Mesendoderm (in vitro differentiated cells): Measurements from ENCODE around the gene MYO1G.

Experiments
- DNase-seq: peaks from one replicate; pipeline ENCODE4 v3.0.0; 2013
- H2AK5ac ChIP-seq: 2 replicates; pipeline ENCODE4 v1.6.1; 2013; ENCODE audit warnings: low read length, inconsistent platforms
- H2BK120ac ChIP-seq: 2 replicates; pipeline ENCODE4 v1.6.1; 2013; ENCODE audit warnings: low read depth, mild to moderate bottlenecking, low read length, moderate library complexity, mixed read lengths
- H2BK15ac ChIP-seq: replicated peaks from 2 replicates; pipeline ENCODE4 v1.6.1; 2013; ENCODE audit warnings: low read depth, mild to moderate bottlenecking, moderate library complexity
- H2BK5ac ChIP-seq: 2 replicates; pipeline ENCODE4 v1.6.1; 2013; ENCODE audit warnings: low read length, inconsistent platforms
- H3K18ac ChIP-seq: 2 replicates; pipeline ENCODE4 v1.6.1; 2013; ENCODE audit warnings: mild to moderate bottlenecking, low read length, mixed read lengths
- H3K23ac ChIP-seq: one replicate; pipeline ENCODE4 v1.6.1; 2013; ENCODE audit warnings: low read length
- H3K27ac ChIP-seq: 2 replicates; pipeline ENCODE4 v1.5.1; 2013; ENCODE audit warnings: low read depth, mild to moderate bottlenecking, inconsistent platforms, low read length, moderate library complexity
- H3K27me3 ChIP-seq: 2 replicates; pipeline ENCODE4 v1.6.1; 2013; ENCODE audit warnings: low read length, control low read depth, mild to moderate bottlenecking, inconsistent platforms; ENCODE audit not compliant: insufficient read depth, poor library complexity
- H3K36me3 ChIP-seq: 2 replicates; pipeline ENCODE4 v1.6.1; 2013; ENCODE audit warnings: low read length, inconsistent platforms; ENCODE audit not compliant: control insufficient read depth, insufficient read depth
- H3K4ac ChIP-seq: one replicate; pipeline ENCODE4 v1.6.1; 2013; ENCODE audit warnings: low read depth, mild to moderate bottlenecking, low read length, moderate library complexity
- H3K4me1 ChIP-seq: 2 replicates; pipeline ENCODE4 v1.6.1; 2013; ENCODE audit warnings: low read depth, low read length, inconsistent platforms; ENCODE audit not compliant: control insufficient read depth
- H3K4me2 ChIP-seq: 2 replicates; pipeline ENCODE4 v1.6.1; 2013; ENCODE audit warnings: low read length
- H3K4me3 ChIP-seq: 2 replicates; pipeline ENCODE4 v1.5.1; 2013; ENCODE audit warnings: mild to moderate bottlenecking, low read length
- H3K56ac ChIP-seq: one replicate; pipeline ENCODE4 v1.6.1; 2013; ENCODE audit warnings: low read length
- H3K79me1 ChIP-seq: 2 replicates; pipeline ENCODE4 v1.6.1; 2013; ENCODE audit warnings: low read length, inconsistent platforms
- H3K79me2 ChIP-seq: 2 replicates; pipeline ENCODE4 v1.6.1; 2013; ENCODE audit warnings: mild to moderate bottlenecking, low read length; ENCODE audit not compliant: control insufficient read depth, insufficient read depth
- H3K9ac ChIP-seq: 2 replicates; pipeline ENCODE4 v1.6.1; 2013; ENCODE audit warnings: low read length, inconsistent platforms
- H4K5ac ChIP-seq: one replicate; pipeline ENCODE4 v1.6.1; 2013; ENCODE audit warnings: low read length
- H4K8ac ChIP-seq: one replicate; pipeline ENCODE4 v1.6.1; 2013; ENCODE audit warnings: low read depth, mild to moderate bottlenecking, control low read depth, low read length, moderate library complexity
- WGBS: extraction: QIAGEN DNeasy Blood & Tissue Kit; methylation state at CpG from one replicate; pipeline ENCODE4 v1.1.7; 2013; ENCODE audit warnings: low lambda C conversion rate, missing lambda C conversion rate; ENCODE audit not compliant: insufficient coverage; ENCODE audit errors: extremely low coverage; 5-methylcytosine and 5-hydroxymethylcytosine counted together

MYO1G gene

GRCh38 chr7:45013465-45013967 is 34.7 kb upstream of the MYO1G start:
- Histone ChIP-seq H3K79me1 (peaks cover 11% of the 10 kb centered on the region), H2BK15ac (no peak overlapping the region), H2AK5ac (no peak overlapping the region), H3K4me1 (no peaks in the 10 kb centered on the region), H3K4me3 (no peak overlapping the region), H3K4me2 (no peak overlapping the region), H3K27me3 (no peaks in the 10 kb centered on the region), H3K9ac (no peak overlapping the region), H3K36me3 (no peaks in the 10 kb centered on the region), H3K18ac (no peak overlapping the region), H4K5ac (no peak overlapping the region), H3K56ac (no peak overlapping the region), H2BK120ac (no peak overlapping the region), H2BK5ac (no peak overlapping the region), H4K8ac (no peak overlapping the region), H3K27ac (no peak overlapping the region), H3K79me2 (peaks cover 2% of the 10 kb centered on the region), H3K4ac (no peak overlapping the region), H3K23ac (no peak overlapping the region)
- no CpG with 5 or more reads among the region's 2 CpGs for WGBS
- DNase-seq: no peak

GRCh38 chr7:45007571-45008328 is 28.9 kb upstream of the MYO1G start:
- Histone ChIP-seq H3K79me2 (peaks cover 14% of the 10 kb centered on the region), H3K79me1 (peaks cover 16% of the 10 kb centered on the region), H3K27ac (no peak overlapping the region), H3K4me1 (no peaks in the 10 kb centered on the region), H4K5ac (no peak overlapping the region), H3K56ac (no peak overlapping the region), H3K27me3 (no peaks in the 10 kb centered on the region), H2AK5ac (no peak overlapping the region), H2BK15ac (no peak overlapping the region), H3K4me3 (no peak overlapping the region), H3K23ac (no peak overlapping the region), H3K4me2 (no peak overlapping the region), H2BK5ac (no peak overlapping the region), H2BK120ac (no peak overlapping the region), H4K8ac (no peak overlapping the region), H3K36me3 (no peaks in the 10 kb centered on the region), H3K18ac (no peak overlapping the region), H3K9ac (no peak overlapping the region), H3K4ac (no peak overlapping the region)
- no CpG with 5 or more reads among the region's 7 CpGs for WGBS
- DNase-seq: no peak

GRCh38 chr7:45007106-45007505 is 28.3 kb upstream of the MYO1G start:
- Histone ChIP-seq H3K4me2 (no peak overlapping the region), H3K4ac (no peak overlapping the region), H3K23ac (no peak overlapping the region), H2BK120ac (no peak overlapping the region), H3K4me3 (no peak overlapping the region), H3K79me2 (peaks cover 19% of the 10 kb centered on the region), H3K79me1 (peaks cover 19% of the 10 kb centered on the region), H3K56ac (no peak overlapping the region), H2AK5ac (no peak overlapping the region), H3K9ac (no peak overlapping the region), H2BK15ac (no peak overlapping the region), H4K8ac (no peak overlapping the region), H3K4me1 (no peaks in the 10 kb centered on the region), H3K27ac (no peak overlapping the region), H3K18ac (no peak overlapping the region), H4K5ac (no peak overlapping the region), H3K27me3 (no peaks in the 10 kb centered on the region), H3K36me3 (no peaks in the 10 kb centered on the region), H2BK5ac (no peak overlapping the region)
- no peak for DNase-seq
- WGBS: no CpG with 5 or more reads among the region's 7 CpGs

GRCh38 chr7:45003789-45004188 is 25.0 kb upstream of the MYO1G start:
- Histone ChIP-seq H2AK5ac (no peak overlapping the region), H2BK15ac (no peak overlapping the region), H3K9ac (no peak overlapping the region), H3K36me3 (no peaks in the 10 kb centered on the region), H3K27ac (no peak overlapping the region), H2BK120ac (no peak overlapping the region), H3K23ac (no peak overlapping the region), H3K4me1 (peaks cover 3% of the 10 kb centered on the region), H3K79me2 (peaks cover 33% of the 10 kb centered on the region), H3K27me3 (no peaks in the 10 kb centered on the region), H4K8ac (no peak overlapping the region), H3K4ac (no peak overlapping the region), H4K5ac (no peak overlapping the region), H3K4me2 (no peak overlapping the region), H3K18ac (no peak overlapping the region), H3K56ac (no peak overlapping the region), H3K79me1 (peaks cover 23% of the 10 kb centered on the region), H2BK5ac (no peak overlapping the region), H3K4me3 (no peak overlapping the region)
- WGBS: no CpG with 5 or more reads among the region's 4 CpGs
- no peak for DNase-seq

DNA sequence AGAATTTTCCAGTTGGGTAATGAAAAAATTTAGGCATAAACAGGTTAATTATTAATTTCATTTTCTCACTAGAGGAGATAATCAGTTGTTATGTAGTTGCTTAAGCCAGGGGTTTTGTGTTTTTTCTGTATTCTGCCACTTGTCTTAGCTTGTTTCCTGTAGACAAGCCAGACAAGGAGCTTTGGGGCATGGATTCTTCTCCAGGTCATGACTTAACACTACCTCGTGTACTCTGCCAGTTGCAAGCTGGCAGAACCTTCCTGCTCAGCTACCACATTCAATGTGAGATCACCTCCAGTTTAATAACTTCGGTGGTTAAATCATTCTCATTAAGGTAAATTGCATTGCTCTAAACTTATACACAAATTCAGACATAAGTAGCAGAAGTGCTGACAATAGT is 23.0 kb upstream of the MYO1G start:
- Histone ChIP-seq H3K9ac (no peak overlapping the region), H3K4me3 (no peak overlapping the region), H3K4me1 (peaks cover 3% of the 10 kb centered on the region), H3K27ac (no peak overlapping the region), H3K4me2 (no peak overlapping the region), H3K23ac (no peak overlapping the region), H4K8ac (no peak overlapping the region), H3K56ac (no peak overlapping the region), H3K36me3 (no peaks in the 10 kb centered on the region), H2AK5ac (no peak overlapping the region), H2BK5ac (no peak overlapping the region), H2BK120ac (no peak overlapping the region), H2BK15ac (no peak overlapping the region), H3K79me1 (peaks cover 18% of the 10 kb centered on the region), H4K5ac (no peak overlapping the region), H3K4ac (no peak overlapping the region), H3K18ac (no peak overlapping the region), H3K79me2 (peaks cover 30% of the 10 kb centered on the region), H3K27me3 (no peaks in the 10 kb centered on the region)
- no peak for DNase-seq
- no CpG with 5 or more reads among the region's 2 CpGs for WGBS
